HG03457 (cell line): ENCODE data around the gene SALL4.
"Not testable (repeated sequence)": the region's sequence is repeated elsewhere in the genome, so short reads cannot be mapped to it uniquely, and the experiment has no call there.

Experiments
- ATAC-seq: cut with Tn5 transposase; IDR thresholded peaks from one replicate; pipeline ENCODE4 v1.9.1; 2021; ENCODE audit warnings: moderate number of reproducible peaks; ENCODE audit not compliant: unreplicated experiment

Gene SALL4

GRCh38 chr20:51739722-51740249, 62.5 kb downstream of the SALL4 start:
- ATAC-seq, result no peak

- ATAC-seq, result no peak
These were observed 63.4 kb downstream of the SALL4 start for GRCh38 chr20:51738877-51739447.

- not testable (repeated sequence) for ATAC-seq
These were observed 64.1 kb downstream of the SALL4 start for GRCh38 chr20:51738261-51738660.

GRCh38 chr20:51736947-51737346, 65.4 kb downstream of the SALL4 start:
- ATAC-seq, result no peak

- ATAC-seq, result no peak
These were observed 66.4 kb downstream of the SALL4 start for GRCh38 chr20:51735728-51736600.

- ATAC-seq, result no peak
These were observed 67.2 kb downstream of the SALL4 start for GRCh38 chr20:51734876-51735720.

- no peak for ATAC-seq
These were observed 69.3 kb downstream of the SALL4 start for GRCh38 chr20:51733070-51733469.
